Osteocyte (in vitro differentiated cells): ENCODE measurements around the gene LNX1. TPM values are rescaled to one million over a fixed set of nuclear protein-coding genes. Genes with fewer than 3 reads are reported as not detected.
A peak's percentile ranks its signal among the peaks of the same experiment; 100 is the strongest.

Source experiments
- DNase-seq: peaks from one replicate; pipeline ENCODE4 v3.0.0; 2021; ENCODE audit warnings: mixed read lengths; ENCODE audit not compliant: unreplicated experiment; ENCODE audit errors: extremely low spot score
- H3K27ac Mint-ChIP-seq: one replicate; pipeline ENCODE4 v1.8.0; 2021; ENCODE audit warnings: mild to moderate bottlenecking, mixed read lengths; ENCODE audit not compliant: unreplicated experiment
- H3K27me3 Mint-ChIP-seq: one replicate; pipeline ENCODE4 v1.8.0; 2021; ENCODE audit warnings: mixed read lengths; ENCODE audit not compliant: unreplicated experiment
- H3K36me3 Mint-ChIP-seq: one replicate; pipeline ENCODE4 v1.8.0; 2021; ENCODE audit warnings: mixed read lengths; ENCODE audit not compliant: unreplicated experiment
- H3K4me1 Mint-ChIP-seq: one replicate; pipeline ENCODE4 v1.8.0; 2021; ENCODE audit warnings: mixed read lengths; ENCODE audit not compliant: unreplicated experiment
- H3K4me3 Mint-ChIP-seq: one replicate; pipeline ENCODE4 v1.8.0; 2021; ENCODE audit warnings: mild to moderate bottlenecking, moderate library complexity, mixed read lengths; ENCODE audit not compliant: unreplicated experiment
- H3K9me3 Mint-ChIP-seq: one replicate; pipeline ENCODE4 v1.8.0; 2021; ENCODE audit warnings: mixed read lengths; ENCODE audit not compliant: unreplicated experiment
- CTCF ChIP-seq: fragments of 200-600 bp; sonication (generic); IDR thresholded peaks from 2 replicates; pipeline ENCODE4 v1.5.0; 2021; ENCODE audit warnings: antibody characterized with exemption, mild to moderate bottlenecking, moderate library complexity
- total RNA-seq: library from RNA; stranded (reverse); gene quantifications from 2 replicates; pipeline ENCODE4 v1.2.1, GENCODE V29; 2021

Gene LNX1
- total RNA-seq, 1 donor from 2014 or later, result 0.24 TPM

- Mint-ChIP-seq H3K36me3 (peaks cover 57% of the 10 kb centered on the region), H3K4me3 (no peak overlapping the region), H3K4me1 (peaks cover 20% of the 10 kb centered on the region), H3K27me3 (no peaks in the 10 kb centered on the region), H3K9me3 (no peaks in the 10 kb centered on the region), H3K27ac (no peak overlapping the region)
- no peak for DNase-seq
- no peak for TF ChIP-seq CTCF
Observed at GRCh38 chr4:53455766-53456165, 135.5 kb downstream of the LNX1 start.

- Mint-ChIP-seq H3K36me3 (peaks cover 41% of the 10 kb centered on the region), H3K4me3 (no peak overlapping the region), H3K27ac (no peak overlapping the region), H3K4me1 (peaks cover 11% of the 10 kb centered on the region), H3K27me3 (no peaks in the 10 kb centered on the region), H3K9me3 (no peaks in the 10 kb centered on the region)
- TF ChIP-seq CTCF, result no peak
- no peak for DNase-seq
Observed at GRCh38 chr4:53453385-53453784, 137.9 kb downstream of the LNX1 start.

- Mint-ChIP-seq H3K36me3 (peaks cover 46% of the 10 kb centered on the region), H3K4me3 (no peak overlapping the region), H3K27me3 (no peaks in the 10 kb centered on the region), H3K4me1 (peaks cover 11% of the 10 kb centered on the region), H3K9me3 (no peaks in the 10 kb centered on the region), H3K27ac (peak overlapping the region; percentile 19)
- DNase-seq, result no peak
- TF ChIP-seq CTCF, result no peak
Observed at GRCh38 chr4:53450773-53451172, 140.5 kb downstream of the LNX1 start.

GRCh38 chr4:53444954-53445353 lies 146.3 kb downstream of the LNX1 start:
- no peak overlapping the region for H3K27ac Mint-ChIP-seq
- no peak for DNase-seq
- no peaks in the 10 kb centered on the region for H3K9me3 Mint-ChIP-seq
- H3K27me3 Mint-ChIP-seq, result no peaks in the 10 kb centered on the region
- H3K36me3 Mint-ChIP-seq, result peaks cover 46% of the 10 kb centered on the region
- H3K4me1 Mint-ChIP-seq, result no peaks in the 10 kb centered on the region
- no peak overlapping the region for H3K4me3 Mint-ChIP-seq
- no peak for TF ChIP-seq CTCF

- Mint-ChIP-seq H3K9me3 (no peaks in the 10 kb centered on the region), H3K27ac (no peak overlapping the region), H3K27me3 (no peaks in the 10 kb centered on the region), H3K36me3 (peaks cover 51% of the 10 kb centered on the region), H3K4me1 (no peaks in the 10 kb centered on the region), H3K4me3 (no peak overlapping the region)
- no peak for TF ChIP-seq CTCF
- DNase-seq, result no peak
Observed at GRCh38 chr4:53441564-53441963, 149.7 kb downstream of the LNX1 start.
